GM18520 (cell line): ENCODE data around the gene BICRA.

ENCODE experiments used
- ATAC-seq: cut with Tn5 transposase; IDR thresholded peaks from one replicate; pipeline ENCODE4 v1.9.1; 2021; ENCODE audit not compliant: unreplicated experiment

The BICRA gene

DNA sequence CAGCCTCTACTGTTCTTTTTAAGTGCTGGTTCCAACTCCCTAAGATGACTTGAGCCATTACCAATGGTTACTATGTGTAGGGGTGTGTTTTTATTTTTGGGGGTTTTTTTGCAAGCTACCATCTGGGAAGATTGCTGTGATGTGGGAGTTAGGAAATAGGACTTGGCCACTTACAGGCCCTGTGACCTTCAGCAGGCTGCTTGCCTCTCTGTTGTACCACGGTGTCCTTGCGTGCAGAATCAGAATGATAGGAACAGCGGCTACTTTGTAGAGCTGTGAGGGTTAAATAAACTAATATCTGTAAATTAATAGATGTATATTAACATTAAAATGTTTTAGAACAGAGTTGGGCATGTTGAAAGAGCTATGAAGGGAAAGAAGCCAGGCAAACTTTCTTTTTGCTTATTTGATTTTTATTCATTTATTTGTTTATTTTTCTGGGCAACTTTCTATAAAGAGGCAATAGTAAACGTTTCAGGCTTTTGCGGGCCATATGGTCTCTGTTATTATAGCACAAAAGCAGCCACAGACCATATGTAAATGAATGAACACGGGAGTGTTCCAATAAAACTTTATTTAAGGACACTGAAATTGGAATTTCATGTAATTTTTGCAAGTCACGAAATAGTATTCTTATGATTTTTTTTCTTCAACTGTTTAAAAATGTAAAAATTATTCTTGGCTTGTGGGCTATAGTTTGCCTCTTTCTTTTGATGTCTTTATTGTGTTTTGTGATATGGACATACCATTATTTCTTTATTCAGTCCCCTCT, 77.9 kb downstream of the BICRA start:
- ATAC-seq = no peak

DNA sequence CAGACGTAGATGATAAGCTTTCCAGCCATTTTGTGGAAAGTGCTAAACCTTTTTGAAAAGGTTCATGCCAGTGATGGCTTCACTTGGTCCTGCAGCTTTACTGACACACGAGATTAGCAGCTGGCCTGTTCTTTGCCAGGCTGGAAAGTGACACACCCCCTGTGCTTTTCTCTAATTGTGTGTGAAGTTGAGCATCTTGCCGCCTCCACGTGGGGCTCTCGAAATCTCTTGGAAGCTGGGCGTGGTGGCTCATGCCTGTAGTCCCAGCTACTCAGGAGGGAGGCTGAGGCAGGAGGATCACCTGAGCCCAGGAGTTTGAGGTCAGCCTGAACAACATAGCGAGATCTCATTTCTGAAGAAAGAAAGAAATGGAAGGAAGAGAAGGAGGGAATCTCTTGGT, 79.0 kb downstream of the BICRA start:
- ATAC-seq = no peak

- no peak for ATAC-seq
Observed at GRCh38 chr19:47691090-47691489, 82.2 kb downstream of the BICRA start.

GRCh38 chr19:47691782-47692181, 82.8 kb downstream of the BICRA start:
- no peak for ATAC-seq

GRCh38 chr19:47693489-47693888, 84.6 kb downstream of the BICRA start:
- ATAC-seq = no peak

DNA sequence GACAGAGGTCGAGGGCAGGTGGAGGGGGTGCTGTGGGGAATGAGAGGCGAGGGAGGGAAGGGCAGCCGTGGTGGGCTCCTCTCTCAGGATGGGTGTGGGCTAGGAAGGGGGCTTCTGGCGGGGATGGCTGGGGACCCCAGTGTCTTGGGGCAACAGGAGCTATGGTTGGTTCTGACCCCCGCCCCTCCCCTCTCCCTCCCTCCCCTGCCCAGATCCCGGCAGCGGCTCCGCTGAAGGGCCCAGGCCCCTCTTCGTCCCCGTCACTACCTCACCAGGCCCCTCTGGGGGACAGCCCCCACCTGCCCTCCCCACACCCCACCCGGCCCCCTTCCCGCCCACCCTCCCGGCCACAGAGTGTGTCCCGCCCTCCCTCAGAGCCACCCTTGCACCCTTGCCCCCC, 85.0 kb downstream of the BICRA start:
- no peak for ATAC-seq

GRCh38 chr19:47694466-47695273, 85.7 kb downstream of the BICRA start:
- no peak for ATAC-seq

DNA sequence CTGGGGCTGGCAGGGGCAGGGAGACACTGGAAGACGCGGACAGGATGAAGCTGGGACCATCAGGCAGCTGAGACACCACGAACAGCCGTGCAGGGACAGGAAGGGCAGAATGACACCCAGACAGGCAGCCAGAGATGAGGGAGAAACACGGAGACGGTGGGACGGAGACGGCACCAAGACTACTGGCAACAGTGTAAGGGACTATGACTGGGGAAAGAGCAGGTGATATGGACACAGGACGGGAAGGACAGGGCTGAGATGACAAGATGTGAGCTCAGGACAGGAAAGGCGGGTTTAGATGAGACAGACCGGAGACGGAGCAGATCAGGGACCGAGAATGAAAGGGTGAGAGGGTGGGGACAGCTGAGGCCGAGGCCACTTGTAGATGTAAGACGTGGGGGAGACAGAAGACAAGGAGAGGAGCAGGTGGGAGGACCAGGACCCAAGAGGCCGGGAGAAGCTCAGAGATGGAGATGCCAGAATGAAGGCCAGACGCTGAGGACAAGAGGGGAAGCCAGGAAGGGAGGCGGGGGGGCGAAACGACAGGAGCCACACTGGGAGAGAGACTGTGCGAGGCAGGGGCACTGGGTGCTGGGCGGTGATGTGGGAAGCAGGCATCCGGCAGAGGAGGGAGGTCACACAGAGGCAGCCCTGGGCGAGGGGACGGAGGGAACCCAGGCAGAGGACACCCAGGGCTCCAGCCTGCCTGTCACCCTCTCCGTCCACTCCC, 86.8 kb downstream of the BICRA start:
- no peak for ATAC-seq

DNA sequence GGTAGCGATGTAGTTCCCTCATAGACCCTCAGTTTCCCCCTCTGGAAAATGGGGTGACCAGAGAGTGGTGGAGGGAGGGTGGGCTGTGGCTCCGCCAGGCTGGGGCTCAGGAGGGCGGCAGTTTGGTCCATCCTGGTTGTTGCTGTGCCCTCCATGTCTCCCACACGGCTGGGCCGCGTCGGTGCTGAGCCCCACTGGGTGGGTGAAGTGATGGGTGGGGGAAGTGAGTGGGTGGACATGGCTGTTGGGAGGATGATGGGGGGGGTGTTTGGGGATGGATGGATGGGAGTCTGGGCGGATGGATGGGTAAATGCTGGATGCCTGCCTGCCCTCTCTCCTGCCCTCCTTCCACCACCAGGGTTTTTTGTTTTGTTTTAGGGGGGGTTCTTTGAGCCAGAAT, 87.7 kb downstream of the BICRA start:
- ATAC-seq = no peak

GRCh38 chr19:47697863-47698609, 89.1 kb downstream of the BICRA start:
- ATAC-seq = no peak

DNA sequence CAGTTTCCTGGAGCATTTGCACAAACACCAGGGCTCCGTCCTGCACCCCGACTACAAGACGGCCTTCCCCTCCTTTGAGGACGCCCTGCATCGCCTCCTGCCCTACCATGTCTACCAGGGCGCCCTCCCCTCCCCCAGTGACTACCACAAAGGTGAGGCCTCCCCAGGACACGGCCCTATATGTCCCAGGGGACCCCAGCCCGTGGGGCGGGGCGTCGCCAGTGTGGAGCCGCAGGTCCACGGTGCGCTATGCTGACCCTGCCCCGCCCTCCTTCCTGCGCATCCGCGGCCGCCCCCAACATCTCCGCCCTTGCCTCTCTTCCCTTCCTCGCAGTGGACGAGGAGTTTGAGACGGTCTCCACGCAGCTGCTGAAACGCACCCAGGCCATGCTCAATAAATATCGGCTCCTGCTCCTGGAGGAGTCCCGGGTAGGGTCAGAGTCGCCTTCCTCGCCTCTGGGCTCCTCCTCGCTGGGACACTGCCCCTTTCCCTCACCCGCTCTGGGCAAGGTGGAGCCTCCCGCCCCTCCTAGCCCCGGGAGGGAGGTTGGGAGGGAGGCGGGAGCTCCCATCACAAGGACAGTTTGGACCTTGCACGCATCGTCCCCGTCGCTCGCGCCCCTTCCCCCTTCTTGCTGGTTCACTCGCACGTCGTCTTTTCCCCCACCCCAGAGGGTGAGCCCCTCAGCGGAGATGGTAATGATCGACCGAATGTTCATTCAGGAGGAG, 89.9 kb downstream of the BICRA start:
- ATAC-seq = no peak

- no peak for ATAC-seq
Observed at GRCh38 chr19:47699360-47699917, 90.5 kb downstream of the BICRA start.

- no peak for ATAC-seq
Observed at GRCh38 chr19:47700934-47701716, 92.2 kb downstream of the BICRA start.

DNA sequence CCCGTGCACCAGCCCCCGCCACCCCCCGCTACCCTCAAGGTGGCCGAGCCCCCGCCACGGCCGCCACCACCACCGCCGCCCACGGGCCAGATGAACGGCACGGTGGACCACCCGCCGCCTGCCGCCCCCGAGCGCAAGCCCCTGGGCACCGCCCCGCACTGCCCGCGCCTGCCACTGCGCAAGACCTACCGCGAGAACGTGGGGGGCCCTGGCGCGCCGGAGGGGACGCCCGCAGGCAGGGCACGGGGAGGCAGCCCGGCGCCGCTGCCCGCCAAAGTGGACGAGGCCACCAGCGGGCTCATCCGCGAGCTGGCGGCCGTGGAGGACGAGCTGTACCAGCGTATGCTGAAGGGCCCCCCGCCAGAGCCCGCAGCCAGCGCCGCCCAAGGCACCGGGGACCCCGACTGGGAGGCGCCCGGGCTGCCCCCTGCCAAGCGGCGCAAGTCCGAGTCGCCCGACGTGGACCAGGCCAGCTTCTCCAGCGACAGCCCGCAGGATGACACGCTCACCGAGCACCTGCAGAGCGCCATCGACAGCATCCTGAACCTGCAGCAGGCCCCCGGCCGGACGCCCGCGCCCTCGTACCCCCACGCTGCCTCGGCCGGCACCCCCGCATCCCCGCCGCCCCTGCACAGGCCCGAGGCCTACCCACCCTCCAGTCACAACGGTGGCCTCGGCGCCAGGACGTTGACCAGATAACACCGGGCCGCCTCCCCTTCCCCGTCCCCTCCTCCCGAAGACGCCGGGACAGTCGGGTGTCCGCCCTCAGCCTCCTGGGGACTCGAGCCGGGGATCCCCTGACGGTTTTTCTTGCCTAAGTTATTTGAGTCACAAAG, 93.0 kb downstream of the BICRA start:
- no peak for ATAC-seq

GRCh38 chr19:47702671-47703070, 93.7 kb downstream of the BICRA start:
- no peak for ATAC-seq

GRCh38 chr19:47703301-47703700, 94.4 kb downstream of the BICRA start:
- ATAC-seq = no peak

- ATAC-seq = no peak
Observed at GRCh38 chr19:47704024-47704423, 95.1 kb downstream of the BICRA start.

- no peak for ATAC-seq
Observed at GRCh38 chr19:47704656-47705055, 95.7 kb downstream of the BICRA start.
